HG03457 (cell line): ENCODE data around the gene PTPRJ.
"Not testable (repeated sequence)": the region's sequence is repeated elsewhere in the genome, so short reads cannot be mapped to it uniquely, and the experiment has no call there.

ENCODE experiments used
- ATAC-seq: cut with Tn5 transposase; IDR thresholded peaks from one replicate; pipeline ENCODE4 v1.9.1; 2021; ENCODE audit warnings: moderate number of reproducible peaks; ENCODE audit not compliant: unreplicated experiment

PTPRJ gene

GRCh38 chr11:48014917-48015316 is 34.6 kb downstream of the PTPRJ start:
- ATAC-seq: no peak

- ATAC-seq: no peak
Observed at GRCh38 chr11:48017105-48017830, 36.9 kb downstream of the PTPRJ start.

GRCh38 chr11:48017831-48018527 is 37.6 kb downstream of the PTPRJ start:
- no peak for ATAC-seq

- no peak for ATAC-seq
Observed at GRCh38 chr11:48018528-48019216, 38.3 kb downstream of the PTPRJ start.

GRCh38 chr11:48019217-48019584 is 38.8 kb downstream of the PTPRJ start:
- no peak for ATAC-seq

- no peak for ATAC-seq
Observed at GRCh38 chr11:48019595-48019994, 39.2 kb downstream of the PTPRJ start.

GRCh38 chr11:48020092-48020755 is 39.9 kb downstream of the PTPRJ start:
- ATAC-seq: peak; percentile 83

- not testable (repeated sequence) for ATAC-seq
Observed at GRCh38 chr11:48021201-48021820, 41.0 kb downstream of the PTPRJ start.

- ATAC-seq: no peak
Observed at GRCh38 chr11:48022445-48022844, 42.1 kb downstream of the PTPRJ start.

GRCh38 chr11:48023608-48024007 is 43.2 kb downstream of the PTPRJ start:
- ATAC-seq: not testable (repeated sequence)

- no peak for ATAC-seq
Observed at GRCh38 chr11:48024635-48025071, 44.3 kb downstream of the PTPRJ start.

GRCh38 chr11:48025293-48025983 is 45.1 kb downstream of the PTPRJ start:
- ATAC-seq: no peak

GRCh38 chr11:48025984-48026340 is 45.6 kb downstream of the PTPRJ start:
- no peak for ATAC-seq

- no peak for ATAC-seq
Observed at GRCh38 chr11:48028914-48029680, 48.7 kb downstream of the PTPRJ start.

GRCh38 chr11:48029681-48030290 is 49.4 kb downstream of the PTPRJ start:
- no peak for ATAC-seq

GRCh38 chr11:48031602-48032001 is 51.2 kb downstream of the PTPRJ start:
- no peak for ATAC-seq

- ATAC-seq: no peak
Observed at GRCh38 chr11:48032721-48033120, 52.4 kb downstream of the PTPRJ start.

- ATAC-seq: no peak
Observed at GRCh38 chr11:48033918-48034341, 53.6 kb downstream of the PTPRJ start.
